HepG2 (cell line): ENCODE data around the gene DSE.

ENCODE experiments used
- CHD2 ChIP-seq: IDR thresholded peaks from 2 replicates; pipeline ENCODE4 v1.6.1; 2011; ENCODE audit warnings: low read depth, low read length, improper control_type of control experiment
- ELF4 ChIP-seq: sonication (generic); formaldehyde crosslinking; IDR thresholded peaks from 2 replicates; pipeline ENCODE4 v1.5.0; 2020; ENCODE audit warnings: missing genetic modification reagents, mild to moderate bottlenecking, moderate library complexity, borderline replicate concordance
- FOSL1 ChIP-seq: sonication (generic); formaldehyde crosslinking; IDR thresholded peaks from 2 replicates; pipeline ENCODE4 v1.9.0; 2021; ENCODE audit warnings: missing genetic modification reagents, borderline replicate concordance
- MTA3 ChIP-seq: sonication (generic); formaldehyde crosslinking; IDR thresholded peaks from 2 replicates; pipeline ENCODE4 v1.4.0; 2020; ENCODE audit warnings: missing genetic modification reagents
- POLR2AphosphoS5 ChIP-seq: IDR thresholded peaks from 2 replicates; pipeline ENCODE4 v1.6.1; 2012; ENCODE audit warnings: low read depth, low read length
- ZNF121 ChIP-seq: sonication (generic); formaldehyde crosslinking; IDR thresholded peaks from 2 replicates; pipeline ENCODE4 v1.5.0; 2020; ENCODE audit warnings: mild to moderate bottlenecking, missing genetic modification reagents
- ZNF547 ChIP-seq: sonication (generic); formaldehyde crosslinking; IDR thresholded peaks from 2 replicates; pipeline ENCODE4 v1.5.1; 2020; ENCODE audit warnings: mild to moderate bottlenecking, missing genetic modification reagents
- TF ChIP-seq, protein P1 (sequence below), 2 experiments: fragments of 450-650 bp in 1 of 2; sonication (generic) in 1 of 2; formaldehyde crosslinking; IDR thresholded peaks; 2 replicates each; pipeline versions ENCODE4 v1.5.0 to v1.8.0; 2020 to 2022; ENCODE audit warnings: mild to moderate bottlenecking in 1 of 2, missing genetic modification reagents in 1 of 2
- TF ChIP-seq, protein P2 (sequence below): IDR thresholded peaks from 2 replicates; pipeline ENCODE4 v1.6.1; 2016; ENCODE audit warnings: low read depth
- TF ChIP-seq, protein P3 (sequence below): sonication (generic); formaldehyde crosslinking; IDR thresholded peaks from 2 replicates; pipeline ENCODE4 v1.5.0; 2020; ENCODE audit warnings: missing genetic modification reagents
- TF ChIP-seq, protein P4 (sequence below): sonication (generic); formaldehyde crosslinking; IDR thresholded peaks from 2 replicates; pipeline ENCODE4 v1.5.0; 2020; ENCODE audit warnings: mild to moderate bottlenecking, missing genetic modification reagents, moderate library complexity

GRCh38 chr6:116437656-116438055 is 66.9 kb downstream of the DSE start:
- TF ChIP-seq ELF4 (CRISPR knock-in tag) (no peak), POLR2AphosphoS5 (no peak), CHD2 (no peak), ZNF121 (CRISPR knock-in tag) (no peak), MTA3 (CRISPR knock-in tag) (no peak), FOSL1 (CRISPR knock-in tag) (no peak), ZNF547 (no peak)
- TF ChIP-seq, protein P1, sequence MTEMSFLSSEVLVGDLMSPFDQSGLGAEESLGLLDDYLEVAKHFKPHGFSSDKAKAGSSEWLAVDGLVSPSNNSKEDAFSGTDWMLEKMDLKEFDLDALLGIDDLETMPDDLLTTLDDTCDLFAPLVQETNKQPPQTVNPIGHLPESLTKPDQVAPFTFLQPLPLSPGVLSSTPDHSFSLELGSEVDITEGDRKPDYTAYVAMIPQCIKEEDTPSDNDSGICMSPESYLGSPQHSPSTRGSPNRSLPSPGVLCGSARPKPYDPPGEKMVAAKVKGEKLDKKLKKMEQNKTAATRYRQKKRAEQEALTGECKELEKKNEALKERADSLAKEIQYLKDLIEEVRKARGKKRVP (CRISPR knock-in tag; IDR thresholded peaks at IDR 0.05): no peak
- TF ChIP-seq, protein P2, sequence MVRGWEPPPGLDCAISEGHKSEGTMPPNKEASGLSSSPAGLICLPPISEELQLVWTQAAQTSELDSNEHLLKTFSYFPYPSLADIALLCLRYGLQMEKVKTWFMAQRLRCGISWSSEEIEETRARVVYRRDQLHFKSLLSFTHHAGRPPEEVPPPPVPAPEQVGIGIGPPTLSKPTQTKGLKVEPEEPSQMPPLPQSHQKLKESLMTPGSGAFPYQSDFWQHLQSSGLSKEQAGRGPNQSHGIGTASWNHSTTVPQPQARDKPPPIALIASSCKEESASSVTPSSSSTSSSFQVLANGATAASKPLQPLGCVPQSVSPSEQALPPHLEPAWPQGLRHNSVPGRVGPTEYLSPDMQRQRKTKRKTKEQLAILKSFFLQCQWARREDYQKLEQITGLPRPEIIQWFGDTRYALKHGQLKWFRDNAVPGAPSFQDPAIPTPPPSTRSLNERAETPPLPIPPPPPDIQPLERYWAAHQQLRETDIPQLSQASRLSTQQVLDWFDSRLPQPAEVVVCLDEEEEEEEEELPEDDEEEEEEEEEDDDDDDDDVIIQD (CRISPR knock-in tag): no peak
- TF ChIP-seq, protein P3, sequence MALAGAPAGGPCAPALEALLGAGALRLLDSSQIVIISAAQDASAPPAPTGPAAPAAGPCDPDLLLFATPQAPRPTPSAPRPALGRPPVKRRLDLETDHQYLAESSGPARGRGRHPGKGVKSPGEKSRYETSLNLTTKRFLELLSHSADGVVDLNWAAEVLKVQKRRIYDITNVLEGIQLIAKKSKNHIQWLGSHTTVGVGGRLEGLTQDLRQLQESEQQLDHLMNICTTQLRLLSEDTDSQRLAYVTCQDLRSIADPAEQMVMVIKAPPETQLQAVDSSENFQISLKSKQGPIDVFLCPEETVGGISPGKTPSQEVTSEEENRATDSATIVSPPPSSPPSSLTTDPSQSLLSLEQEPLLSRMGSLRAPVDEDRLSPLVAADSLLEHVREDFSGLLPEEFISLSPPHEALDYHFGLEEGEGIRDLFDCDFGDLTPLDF (CRISPR knock-in tag): no peak
- TF ChIP-seq, protein P4, sequence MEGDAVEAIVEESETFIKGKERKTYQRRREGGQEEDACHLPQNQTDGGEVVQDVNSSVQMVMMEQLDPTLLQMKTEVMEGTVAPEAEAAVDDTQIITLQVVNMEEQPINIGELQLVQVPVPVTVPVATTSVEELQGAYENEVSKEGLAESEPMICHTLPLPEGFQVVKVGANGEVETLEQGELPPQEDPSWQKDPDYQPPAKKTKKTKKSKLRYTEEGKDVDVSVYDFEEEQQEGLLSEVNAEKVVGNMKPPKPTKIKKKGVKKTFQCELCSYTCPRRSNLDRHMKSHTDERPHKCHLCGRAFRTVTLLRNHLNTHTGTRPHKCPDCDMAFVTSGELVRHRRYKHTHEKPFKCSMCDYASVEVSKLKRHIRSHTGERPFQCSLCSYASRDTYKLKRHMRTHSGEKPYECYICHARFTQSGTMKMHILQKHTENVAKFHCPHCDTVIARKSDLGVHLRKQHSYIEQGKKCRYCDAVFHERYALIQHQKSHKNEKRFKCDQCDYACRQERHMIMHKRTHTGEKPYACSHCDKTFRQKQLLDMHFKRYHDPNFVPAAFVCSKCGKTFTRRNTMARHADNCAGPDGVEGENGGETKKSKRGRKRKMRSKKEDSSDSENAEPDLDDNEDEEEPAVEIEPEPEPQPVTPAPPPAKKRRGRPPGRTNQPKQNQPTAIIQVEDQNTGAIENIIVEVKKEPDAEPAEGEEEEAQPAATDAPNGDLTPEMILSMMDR (CRISPR knock-in tag): no peak
